ENCODE data around the gene XPC.

GRCh38 chr3:14178247-14179113, at the start of gene XPC, which contains the start of gene LSM3:
- TF ChIP-seq CTCF (IDR thresholded peaks at IDR 0.05; ENCODE audit: low read length) = no peak
- no peak for TF ChIP-seq EZH2 (IDR thresholded peaks at IDR 0.05; ENCODE audit: borderline replicate concordance, low read length)
